Urothelium cell line (cell line): ENCODE measurements around the gene NSMF.
"Not testable (repeated sequence)": the region's sequence is repeated elsewhere in the genome, so short reads cannot be mapped to it uniquely, and the experiment has no call there.

Experiments
- DNase-seq: peaks from one replicate; pipeline ENCODE4 v3.0.0; 2011; ENCODE audit warnings: low spot score, mixed read lengths
- FAIRE-seq: peaks from 2 replicates; lab custom pipeline; 2011; peaks lifted over from hg19 to GRCh38; lab: Jason Lieb, UNC

NSMF gene

GRCh38 chr9:137459601-137460362, 648 bp upstream of the NSMF start:
- no peak for FAIRE-seq
- no peak for DNase-seq

GRCh38 chr9:137458194-137459151, 661 bp downstream of the NSMF start:
- DNase-seq (peak; percentile 54), FAIRE-seq (no peak)

- FAIRE-seq (no peak), DNase-seq (no peak)
Measured at GRCh38 chr9:137457406-137458193, 1.5 kb downstream of the NSMF start.

- DNase-seq (no peak), FAIRE-seq (no peak)
Measured at GRCh38 chr9:137456864-137457405, 2.2 kb downstream of the NSMF start.

- FAIRE-seq (no peak), DNase-seq (no peak)
Measured at GRCh38 chr9:137456061-137456863, 2.9 kb downstream of the NSMF start.

- no peak for DNase-seq
- FAIRE-seq, result no peak
Measured at GRCh38 chr9:137455359-137455991, 3.7 kb downstream of the NSMF start.

DNA sequence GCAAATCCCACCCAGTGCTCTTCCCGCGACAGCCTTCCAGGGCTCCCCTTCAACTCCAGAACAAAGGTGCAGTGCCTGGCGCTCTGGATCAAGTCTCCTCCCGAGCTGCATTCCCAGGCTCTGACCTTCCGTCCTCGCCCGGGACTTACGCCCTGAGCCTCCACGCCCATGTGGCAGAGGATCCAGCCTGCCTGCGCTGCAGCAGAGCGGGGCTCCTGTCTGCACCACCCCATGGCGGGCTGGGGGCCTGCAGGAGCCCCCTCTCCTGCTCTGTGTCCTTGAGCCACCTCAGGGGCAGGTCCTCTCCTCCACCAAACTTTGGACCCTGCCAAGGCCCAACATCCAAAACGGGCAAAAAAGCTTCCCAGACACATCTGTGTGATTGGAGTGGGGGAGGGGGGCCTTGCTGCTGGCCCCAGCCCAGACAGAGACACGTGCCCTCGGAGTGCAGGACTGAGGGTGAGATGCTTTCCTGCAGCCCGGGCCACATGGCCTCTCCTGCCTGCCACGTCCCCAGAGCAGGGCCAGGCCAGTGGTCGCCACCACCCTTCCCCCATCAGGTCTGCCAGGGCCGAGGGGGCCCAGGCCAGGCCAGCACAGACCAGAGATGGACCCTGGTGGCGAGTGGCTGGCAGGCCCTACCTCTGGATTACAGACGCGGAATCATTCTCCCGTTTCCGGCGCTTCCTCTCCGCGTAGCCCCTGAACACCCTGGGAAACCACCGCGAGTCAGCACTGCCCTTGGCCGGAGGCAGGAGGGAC, 4.4 kb downstream of the NSMF start:
- no peak for FAIRE-seq
- no peak for DNase-seq

DNA sequence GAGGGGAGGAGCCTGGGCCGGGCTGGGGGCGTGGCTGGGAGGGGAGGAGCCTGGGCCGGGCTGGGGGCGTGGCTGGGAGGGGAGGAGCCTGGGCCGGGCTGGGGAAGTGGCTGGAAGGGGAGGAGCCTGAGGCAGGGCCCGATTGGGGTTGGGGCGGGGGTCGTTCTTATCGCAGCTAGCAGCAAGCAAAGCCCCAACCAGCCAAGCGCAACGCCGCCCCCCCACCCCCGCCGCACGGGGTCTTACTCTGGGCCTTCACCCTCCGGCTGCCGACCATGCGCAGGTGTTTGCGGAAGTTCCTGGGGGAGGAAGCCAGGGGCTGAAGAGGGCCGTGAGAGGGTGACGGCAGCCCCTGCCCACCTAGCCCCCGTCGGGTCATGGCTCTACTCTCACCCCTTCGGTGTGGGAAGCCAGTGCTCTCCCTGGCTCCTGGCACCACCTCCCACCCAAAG, 5.0 kb downstream of the NSMF start:
- DNase-seq (peak; percentile 35), FAIRE-seq (no peak)

DNA sequence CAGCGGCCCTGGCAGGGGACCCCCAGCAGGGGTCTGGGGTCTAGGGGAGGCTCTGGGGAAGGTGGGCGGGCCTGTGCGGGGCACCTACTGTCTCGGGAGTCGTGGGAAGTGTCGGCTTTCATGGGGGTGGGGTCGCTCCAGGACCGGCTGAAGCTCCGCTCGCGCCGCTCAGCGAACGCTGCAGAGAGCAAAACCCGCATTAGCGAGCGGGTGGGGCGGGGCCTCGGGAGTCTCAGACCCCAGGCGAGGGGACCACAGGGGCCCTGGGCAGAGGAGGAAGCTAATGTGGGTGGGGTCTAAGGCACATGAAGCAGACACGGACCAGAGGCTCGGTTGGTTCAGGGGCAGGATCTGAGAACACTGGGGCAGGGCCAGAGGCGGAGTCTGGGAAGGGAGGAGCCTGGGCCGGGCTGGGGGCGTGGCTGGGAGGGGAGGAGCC, 5.5 kb downstream of the NSMF start:
- FAIRE-seq (no peak), DNase-seq (peak; percentile 41)

- no peak for FAIRE-seq
- DNase-seq, result no peak
Measured at GRCh38 chr9:137452761-137453642, 6.1 kb downstream of the NSMF start.

GRCh38 chr9:137452006-137452760, 7.0 kb downstream of the NSMF start:
- FAIRE-seq, result no peak
- DNase-seq, result no peak

DNA sequence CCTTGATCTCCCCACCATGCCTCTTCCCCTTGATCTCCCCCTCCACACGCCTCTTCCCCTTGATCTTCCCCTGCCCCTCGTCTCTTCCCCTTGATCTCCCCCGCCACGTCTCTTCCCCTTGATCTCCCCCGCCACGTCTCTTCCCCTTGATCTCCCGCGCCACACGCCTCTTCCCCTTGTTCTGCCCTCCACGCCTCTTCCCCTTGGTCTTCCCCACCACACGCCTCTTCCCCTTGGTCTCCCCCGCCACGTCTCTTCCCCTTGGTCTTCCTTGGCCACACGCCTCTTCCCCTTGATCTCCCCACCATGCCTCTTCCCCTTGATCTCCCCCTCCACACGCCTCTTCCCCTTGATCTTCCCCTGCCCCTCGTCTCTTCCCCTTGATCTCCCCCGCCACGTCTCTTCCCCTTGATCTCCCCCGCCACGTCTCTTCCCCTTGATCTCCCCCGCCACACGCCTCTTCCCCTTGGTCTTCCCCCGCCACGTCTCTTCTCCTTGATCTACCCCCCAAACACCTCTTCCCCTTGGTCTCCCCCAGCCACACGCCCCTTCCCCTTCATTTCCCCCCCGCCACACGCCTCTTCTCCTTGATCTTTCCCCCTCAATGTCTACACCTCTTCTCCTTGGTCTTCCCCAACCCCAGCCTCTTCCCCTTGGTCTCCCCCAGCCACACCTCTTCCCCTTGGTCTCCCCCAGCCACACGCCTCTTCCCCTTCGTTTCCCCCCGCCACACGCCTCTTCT, 7.7 kb downstream of the NSMF start:
- FAIRE-seq, DNase-seq: not testable (repeated sequence)

- not testable (repeated sequence) for DNase-seq, FAIRE-seq
Measured at GRCh38 chr9:137450539-137451222, 8.5 kb downstream of the NSMF start.

- DNase-seq (no peak), FAIRE-seq (no peak)
Measured at GRCh38 chr9:137449931-137450538, 9.1 kb downstream of the NSMF start.
